Activated CD8-positive, alpha-beta T cell treated with anti-CD3 and anti-CD28 coated beads for 36 hours (primary cell): ENCODE data around the gene IGF2BP2. TPM values are rescaled to one million over a fixed set of nuclear protein-coding genes. Genes with fewer than 3 reads are reported as not detected.

Source experiments
- ATAC-seq: fragments of 200-7000 bp; cut with Tn5 transposase; one replicate; pipeline ENCODE4 v1.10.0; 2021; ENCODE audit warnings: mild to moderate bottlenecking, moderate library complexity
- CTCF ChIA-PET: fragments of 350-600 bp; sonication (Branson Sonifier 250); formaldehyde crosslinking; loops from one replicate; lab custom pipeline; 2021; ENCODE audit warnings: antibody characterized with exemption; lab: Charles Lee
- POLR2A ChIA-PET: fragments of 350-600 bp; sonication (Branson Sonifier 250); formaldehyde crosslinking; loops from one replicate; lab custom pipeline; 2021; ENCODE audit warnings: antibody characterized with exemption; lab: Charles Lee
- DNase-seq: peaks from one replicate; pipeline ENCODE4 v3.0.0-alpha.2; 2020
- H3K27ac Mint-ChIP-seq: one replicate; pipeline ENCODE4 v1.8.0; 2021; ENCODE audit warnings: mild to moderate bottlenecking, mixed read lengths
- H3K27me3 Mint-ChIP-seq: one replicate; pipeline ENCODE4 v1.8.0; 2021; ENCODE audit warnings: mixed read lengths
- H3K36me3 Mint-ChIP-seq: one replicate; pipeline ENCODE4 v1.8.0; 2021; ENCODE audit warnings: low read depth, mixed read lengths
- H3K4me1 Mint-ChIP-seq: one replicate; pipeline ENCODE4 v1.8.0; 2021; ENCODE audit warnings: low read depth, mixed read lengths
- H3K4me3 Mint-ChIP-seq: one replicate; pipeline ENCODE4 v1.8.0; 2021; ENCODE audit warnings: mild to moderate bottlenecking, moderate library complexity, mixed read lengths
- H3K9me3 Mint-ChIP-seq: one replicate; pipeline ENCODE4 v1.8.0; 2021; ENCODE audit warnings: mixed read lengths
- intact Hi-C: fragments of 100-400 bp; cut with micrococcal nuclease; formaldehyde crosslinking; loops from one replicate; pipeline ENCODE4 v1.10.0; 2022
- total RNA-seq, 2 experiments: library from RNA; stranded (reverse); gene quantifications; one replicate each; pipeline ENCODE4 v1.2.3, GENCODE V29; 2021
- TF ChIP-seq, protein P1 (sequence below): fragments of 200-600 bp; IDR thresholded peaks from one replicate; pipeline ENCODE4 v1.8.0; 2022; ENCODE audit warnings: antibody characterized with exemption, mild to moderate bottlenecking

IGF2BP2 gene
- total RNA-seq, 2 experiments from 2014 or later = 0.52 to 0.65 TPM

DNA sequence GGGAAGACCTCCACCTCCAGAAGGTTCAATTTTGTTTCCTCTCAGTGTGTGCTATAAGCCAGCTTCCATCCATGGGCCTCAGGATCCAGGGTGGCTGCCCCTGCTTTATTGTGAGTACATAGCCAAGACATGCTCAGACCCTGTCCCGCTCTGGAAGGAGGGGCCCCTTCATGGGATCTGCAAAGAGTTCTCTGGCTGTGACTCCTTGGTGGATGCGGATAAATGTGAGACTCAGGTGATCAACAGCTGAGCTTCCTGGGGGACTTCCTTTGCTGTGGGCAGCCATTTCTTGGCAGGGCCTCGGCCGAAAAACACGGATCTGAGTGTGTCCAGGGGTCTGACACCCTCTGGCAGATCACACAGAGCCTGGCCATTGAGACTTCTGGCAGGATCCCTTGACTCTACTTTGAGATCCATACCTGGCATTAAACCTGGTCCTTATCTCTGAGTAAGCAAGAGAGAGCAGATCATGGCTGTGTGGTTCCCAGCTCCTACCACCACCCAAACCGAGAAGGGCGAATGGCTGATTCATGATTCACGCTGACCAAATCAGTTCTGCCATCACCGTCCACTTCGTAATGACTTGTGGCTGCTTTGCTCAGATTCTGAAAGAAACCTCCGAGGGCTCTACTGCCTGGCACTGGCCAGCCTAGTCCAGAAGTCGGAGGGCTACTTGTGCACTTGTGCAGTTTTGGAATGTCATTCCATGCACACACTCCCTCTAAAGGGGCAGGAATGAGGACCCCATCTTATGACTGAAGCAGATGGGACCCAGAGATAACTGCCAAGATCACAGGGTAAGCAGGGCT, 170.7 kb downstream of the IGF2BP2 start:
- TF ChIP-seq, protein P1, sequence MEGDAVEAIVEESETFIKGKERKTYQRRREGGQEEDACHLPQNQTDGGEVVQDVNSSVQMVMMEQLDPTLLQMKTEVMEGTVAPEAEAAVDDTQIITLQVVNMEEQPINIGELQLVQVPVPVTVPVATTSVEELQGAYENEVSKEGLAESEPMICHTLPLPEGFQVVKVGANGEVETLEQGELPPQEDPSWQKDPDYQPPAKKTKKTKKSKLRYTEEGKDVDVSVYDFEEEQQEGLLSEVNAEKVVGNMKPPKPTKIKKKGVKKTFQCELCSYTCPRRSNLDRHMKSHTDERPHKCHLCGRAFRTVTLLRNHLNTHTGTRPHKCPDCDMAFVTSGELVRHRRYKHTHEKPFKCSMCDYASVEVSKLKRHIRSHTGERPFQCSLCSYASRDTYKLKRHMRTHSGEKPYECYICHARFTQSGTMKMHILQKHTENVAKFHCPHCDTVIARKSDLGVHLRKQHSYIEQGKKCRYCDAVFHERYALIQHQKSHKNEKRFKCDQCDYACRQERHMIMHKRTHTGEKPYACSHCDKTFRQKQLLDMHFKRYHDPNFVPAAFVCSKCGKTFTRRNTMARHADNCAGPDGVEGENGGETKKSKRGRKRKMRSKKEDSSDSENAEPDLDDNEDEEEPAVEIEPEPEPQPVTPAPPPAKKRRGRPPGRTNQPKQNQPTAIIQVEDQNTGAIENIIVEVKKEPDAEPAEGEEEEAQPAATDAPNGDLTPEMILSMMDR = no peak
- intact Hi-C loops = no loop called here
- no peaks in the 10 kb centered on the region for H3K4me1 Mint-ChIP-seq
- H3K27me3 Mint-ChIP-seq = no peaks in the 10 kb centered on the region
- DNase-seq (no peak), ATAC-seq (no peak)
- H3K9me3 Mint-ChIP-seq = no peaks in the 10 kb centered on the region
- no peak overlapping the region for H3K27ac Mint-ChIP-seq
- ChIA-PET CTCF (no interaction called here), POLR2A (no interaction called here)
- H3K36me3 Mint-ChIP-seq = no peaks in the 10 kb centered on the region
- H3K4me3 Mint-ChIP-seq = no peak overlapping the region

DNA sequence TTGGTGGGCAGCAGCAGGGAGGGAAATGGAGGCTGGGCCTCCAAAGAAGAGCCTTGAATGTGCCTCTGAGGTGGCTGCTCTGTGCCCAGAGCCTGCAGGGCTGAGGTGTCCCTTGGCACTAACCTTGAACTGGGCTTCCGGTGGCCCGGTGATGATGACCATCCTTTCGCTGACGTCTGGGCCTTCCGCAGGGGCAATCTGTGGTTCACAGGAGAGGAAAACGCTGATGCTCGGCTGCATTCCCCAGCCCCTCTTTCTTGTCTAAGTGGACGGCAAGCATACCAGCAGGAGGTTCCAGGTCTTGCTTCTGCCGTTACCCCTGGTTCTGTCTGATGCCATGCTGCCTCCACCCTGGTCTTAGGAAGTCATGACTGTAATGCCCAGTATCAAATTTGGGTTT, 172.9 kb downstream of the IGF2BP2 start:
- DNase-seq (no peak), ATAC-seq (no peak)
- TF ChIP-seq, protein P1 = no peak
- no peaks in the 10 kb centered on the region for H3K4me1 Mint-ChIP-seq
- H3K36me3 Mint-ChIP-seq = no peaks in the 10 kb centered on the region
- no peaks in the 10 kb centered on the region for H3K27me3 Mint-ChIP-seq
- POLR2A ChIA-PET = no interaction called here
- intact Hi-C loops = no loop called here
- H3K27ac Mint-ChIP-seq = no peak overlapping the region
- H3K9me3 Mint-ChIP-seq = no peaks in the 10 kb centered on the region
- CTCF ChIA-PET = interaction anchor here (2.1 kb wide), 1 partner anchor 8 kb away, joined by 13 read pairs; no protein-coding TSS in a partner anchor
- H3K4me3 Mint-ChIP-seq = no peak overlapping the region

DNA sequence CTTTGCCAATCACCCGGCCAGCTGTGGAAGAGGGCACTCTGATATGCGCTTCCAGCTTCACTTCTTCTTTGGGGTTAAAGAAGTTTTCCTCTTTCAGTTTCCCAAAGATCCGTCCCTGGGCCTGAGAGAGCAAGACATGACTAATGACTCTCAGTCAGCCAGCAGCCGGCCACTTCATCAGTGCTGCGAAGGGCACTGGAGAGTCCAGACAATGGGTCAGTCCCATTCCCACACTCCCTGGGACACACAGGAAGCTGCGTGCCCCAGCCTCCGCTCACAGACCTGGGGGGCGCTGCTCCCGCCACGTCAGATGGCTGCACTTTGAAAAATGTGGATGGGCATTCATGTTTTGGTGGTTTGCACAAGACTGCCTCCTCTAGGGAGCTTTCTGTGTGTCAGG, 175.4 kb downstream of the IGF2BP2 start:
- ATAC-seq (no peak), DNase-seq (no peak)
- Mint-ChIP-seq H3K27ac (no peak overlapping the region), H3K9me3 (no peaks in the 10 kb centered on the region), H3K27me3 (peaks cover 2% of the 10 kb centered on the region), H3K4me3 (no peak overlapping the region), H3K36me3 (no peaks in the 10 kb centered on the region), H3K4me1 (no peaks in the 10 kb centered on the region)
- TF ChIP-seq, protein P1 = no peak
- intact Hi-C loops = no loop called here
- ChIA-PET CTCF (interaction anchor here (1.1 kb wide), 2 partner anchors 10 to 11 kb away, joined by 3 to 7 read pairs; no protein-coding TSS in a partner anchor), POLR2A (no interaction called here)

DNA sequence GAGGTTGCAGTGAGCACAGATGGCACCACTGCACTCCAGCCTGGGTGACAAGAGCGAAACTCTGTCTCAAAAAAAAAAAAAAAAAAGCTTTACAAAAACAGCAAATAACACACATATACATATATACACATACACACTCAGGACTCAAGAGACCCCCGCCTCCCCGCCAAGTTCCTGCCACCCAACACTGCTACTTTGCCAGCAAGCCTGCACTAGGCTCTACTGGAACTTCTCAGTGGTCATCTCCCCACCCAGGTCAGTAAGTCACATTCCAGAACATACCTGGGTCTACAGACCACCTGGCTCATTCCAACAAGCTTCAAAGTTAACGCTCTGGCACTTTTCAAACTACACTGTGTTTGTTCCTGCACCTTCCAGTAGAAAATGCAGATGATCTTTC, 176.4 kb downstream of the IGF2BP2 start:
- Mint-ChIP-seq H3K36me3 (no peaks in the 10 kb centered on the region), H3K9me3 (no peaks in the 10 kb centered on the region), H3K4me3 (no peak overlapping the region), H3K27me3 (peaks cover 2% of the 10 kb centered on the region), H3K27ac (no peak overlapping the region), H3K4me1 (no peaks in the 10 kb centered on the region)
- no peak for DNase-seq
- intact Hi-C loops = no loop called here
- POLR2A ChIA-PET = no interaction called here
- ATAC-seq = no peak
- CTCF ChIA-PET = interaction anchor here (1.6 kb wide), 1 partner anchor 12 kb away, joined by 8 read pairs; no protein-coding TSS in a partner anchor
- TF ChIP-seq, protein P1 = no peak

DNA sequence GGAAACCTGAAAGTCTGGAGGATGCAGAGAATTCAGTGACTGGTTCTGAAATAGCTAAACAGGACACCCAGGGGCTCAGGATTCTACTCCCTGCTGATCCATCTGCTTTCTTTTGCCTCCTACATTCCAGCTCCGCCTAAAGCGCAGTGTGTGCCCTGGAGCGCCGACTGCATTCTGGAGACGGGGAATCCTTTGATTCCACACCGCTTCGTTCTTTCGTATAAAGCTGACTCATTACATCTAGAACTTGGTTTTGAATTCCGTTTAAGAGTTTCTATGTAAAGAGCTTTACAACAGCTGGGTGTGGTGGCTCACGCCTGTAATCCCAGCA, 177.0 kb downstream of the IGF2BP2 start:
- TF ChIP-seq, protein P1 = no peak
- H3K4me1 Mint-ChIP-seq = no peaks in the 10 kb centered on the region
- no peak overlapping the region for H3K4me3 Mint-ChIP-seq
- ChIA-PET POLR2A (no interaction called here), CTCF (interaction anchor here (0.6 to 1.6 kb wide), 2 partner anchors 13 to 115 kb away, joined by 3 to 8 read pairs; no protein-coding TSS in a partner anchor)
- H3K27ac Mint-ChIP-seq = no peak overlapping the region
- intact Hi-C loops = no loop called here
- H3K9me3 Mint-ChIP-seq = no peaks in the 10 kb centered on the region
- DNase-seq (no peak), ATAC-seq (no peak)
- peaks cover 2% of the 10 kb centered on the region for H3K27me3 Mint-ChIP-seq
- no peaks in the 10 kb centered on the region for H3K36me3 Mint-ChIP-seq
